IMR-90 (cell line): ENCODE data around the gene PSMG4.

Source experiments
- BHLHE40 ChIP-seq: fragments of 150-350 bp; IDR thresholded peaks from 2 replicates; pipeline ENCODE4 v1.6.1; 2016; ENCODE audit warnings: mild to moderate bottlenecking, low read depth, low read length
- CTCF ChIP-seq: conservative IDR thresholded peaks from 2 replicates; pipeline ENCODE4 v1.5.1; 2012; ENCODE audit warnings: mild to moderate bottlenecking, low read depth, low read length, improper control_type of control experiment
- MAZ ChIP-seq: IDR thresholded peaks from 2 replicates; pipeline ENCODE4 v1.6.1; 2012; ENCODE audit warnings: low read depth, mild to moderate bottlenecking, low read length, improper control_type of control experiment, moderate library complexity, borderline replicate concordance
- MXI1 ChIP-seq: IDR thresholded peaks from 2 replicates; pipeline ENCODE4 v1.6.1; 2012; ENCODE audit warnings: low read depth, mild to moderate bottlenecking, low read length, moderate library complexity, borderline replicate concordance
- NFE2L2 ChIP-seq: fragments of 150-350 bp; IDR thresholded peaks from 2 replicates; pipeline ENCODE4 v1.6.1; 2016; ENCODE audit warnings: low read depth, mild to moderate bottlenecking, low read length
- POLR2A ChIP-seq: IDR thresholded peaks from 2 replicates; pipeline ENCODE4 v1.6.1; 2012; ENCODE audit warnings: mild to moderate bottlenecking, low read depth, low read length
- RAD21 ChIP-seq: IDR thresholded peaks from 2 replicates; pipeline ENCODE4 v1.6.1; 2012; ENCODE audit warnings: low read length, improper control_type of control experiment
- RCOR1 ChIP-seq: IDR thresholded peaks from 2 replicates; pipeline ENCODE4 v1.6.1; 2012; ENCODE audit warnings: mild to moderate bottlenecking, low read length, improper control_type of control experiment; ENCODE audit not compliant: insufficient replicate concordance

GRCh38 chr6:3263096-3263495 lies 4.3 kb downstream of the PSMG4 start:
- no peak for TF ChIP-seq POLR2A
- no peak for TF ChIP-seq MAZ
- no peak for TF ChIP-seq CTCF
- no peak for TF ChIP-seq NFE2L2
- no peak for TF ChIP-seq MXI1
- no peak for TF ChIP-seq RAD21
- TF ChIP-seq RCOR1, result no peak
- TF ChIP-seq BHLHE40, result no peak
